SK-N-SH (cell line): ENCODE data around the gene SGPL1. TPM values are rescaled to one million over a fixed set of nuclear protein-coding genes. Genes with fewer than 3 reads are reported as not detected.

Experiments
- CTCF ChIA-PET: fragments of 300-600, 350-600 bp; formaldehyde crosslinking; extraction: SDS; loops from one replicate; lab custom pipeline; 2021; lab: Yijun Ruan, JAX
- POLR2A ChIA-PET: fragments of 350-600 bp; sonication (Branson Sonifier 250); formaldehyde crosslinking; extraction: SDS; loops from one replicate; lab custom pipeline; 2020; ENCODE audit warnings: antibody characterized with exemption, inconsistent platforms; lab: Yijun Ruan, JAX
- DNase-seq: peaks from one replicate; pipeline ENCODE4 v3.0.0; 2012
- H2AFZ ChIP-seq: fragments of 200-600 bp; sonication (generic); 2 replicates; pipeline ENCODE4 v1.8.1; 2016; ENCODE audit warnings: antibody characterized with exemption, mild to moderate bottlenecking, low read depth
- H3F3A ChIP-seq: fragments of 200-600 bp; sonication (generic); replicated peaks from 2 replicates; pipeline ENCODE3; 2016; ENCODE audit warnings: antibody characterized with exemption, mild to moderate bottlenecking; ENCODE audit not compliant: insufficient read depth
- H3K27ac ChIP-seq, 2 experiments: fragments of 200-500 bp in 1 of 2; fragments of 200-600 bp in 1 of 2; sonication (Bioruptor generic) in 1 of 2; sonication (generic), shearing (Covaris generic) in 1 of 2; 2 replicates each; pipeline versions ENCODE4 v1.5.1 to v1.6.1; 2014 to 2016; ENCODE audit warnings: low read depth in 2 of 2, inconsistent platforms in 1 of 2, low read length in 1 of 2, mild to moderate bottlenecking in 1 of 2, mixed read lengths in 1 of 2
- H3K27me3 ChIP-seq: fragments of 200-600 bp; sonication (generic), shearing (Covaris generic); 2 replicates; pipeline ENCODE4 v1.6.1; 2016; ENCODE audit warnings: mixed run types; ENCODE audit not compliant: insufficient read depth
- H3K36me3 ChIP-seq, 2 experiments: fragments of 200-500 bp in 1 of 2; fragments of 200-600 bp in 1 of 2; sonication (Bioruptor generic) in 1 of 2; sonication (generic) in 1 of 2; replicated peaks in 1 of 2; 2 replicates each; pipeline versions ENCODE3 to v1.5.1; 2014 to 2016; ENCODE audit warnings: low read length in 1 of 2, mild to moderate bottlenecking in 1 of 2; ENCODE audit not compliant: insufficient read depth in 2 of 2, control insufficient read depth in 1 of 2
- H3K4me1 ChIP-seq, 2 experiments: fragments of 200-500 bp in 1 of 2; fragments of 200-600 bp in 1 of 2; sonication (Bioruptor generic) in 1 of 2; sonication (generic), shearing (Covaris generic) in 1 of 2; 2 replicates each; pipeline versions ENCODE4 v1.5.1 to v1.6.1; 2014 to 2016; ENCODE audit warnings: low read depth in 1 of 2, low read length in 1 of 2, mixed run types in 1 of 2; ENCODE audit not compliant: insufficient read depth in 2 of 2, control insufficient read depth in 1 of 2
- H3K4me2 ChIP-seq: fragments of 200-600 bp; sonication (generic), shearing (Covaris generic); 2 replicates; pipeline ENCODE4 v1.6.1; 2017; ENCODE audit warnings: mixed run types
- H3K4me3 ChIP-seq, 2 experiments: fragments of 200-500 bp in 1 of 2; fragments of 200-600 bp in 1 of 2; sonication (Bioruptor generic) in 1 of 2; sonication (generic), shearing (Covaris generic) in 1 of 2; 2 replicates each; pipeline versions ENCODE4 v1.5.1 to v1.8.1; 2014 to 2016; ENCODE audit warnings: low read depth in 2 of 2, inconsistent platforms in 1 of 2, low read length in 1 of 2, mild to moderate bottlenecking in 1 of 2, mixed read lengths in 1 of 2, moderate library complexity in 1 of 2
- H3K79me2 ChIP-seq: fragments of 200-600 bp; sonication (generic); 2 replicates; pipeline ENCODE4 v1.8.1; 2017; ENCODE audit warnings: mild to moderate bottlenecking; ENCODE audit not compliant: insufficient read depth
- H3K9ac ChIP-seq: fragments of 200-600 bp; sonication (generic); 2 replicates; pipeline ENCODE4 v1.6.1; 2017; ENCODE audit warnings: mixed run types
- H3K9me2 ChIP-seq: fragments of 200-600 bp; sonication (generic); 2 replicates; pipeline ENCODE4 v1.6.1; 2017; ENCODE audit warnings: mixed run types
- H3K9me3 ChIP-seq: fragments of 200-600 bp; sonication (generic); 2 replicates; pipeline ENCODE4 v1.6.1; 2017; ENCODE audit warnings: mixed run types, mild to moderate bottlenecking, moderate library complexity
- H4K20me1 ChIP-seq: fragments of 200-600 bp; sonication (generic); 2 replicates; pipeline ENCODE4 v1.6.1; 2017; ENCODE audit warnings: mild to moderate bottlenecking, mixed run types; ENCODE audit not compliant: insufficient read depth
- CHD2 ChIP-seq: fragments of 150-350 bp; IDR thresholded peaks from 2 replicates; pipeline ENCODE4 v1.6.1; 2018; ENCODE audit warnings: low read length; ENCODE audit not compliant: partially characterized antibody
- EP300 ChIP-seq, 2 experiments: IDR thresholded peaks; 2 replicates each; pipeline versions ENCODE4 v1.4.0 to v1.6.1; 2012; ENCODE audit warnings: borderline replicate concordance in 1 of 2, low read depth in 1 of 2, low read length in 1 of 2
- EZH2phosphoT487 ChIP-seq: fragments of 200-600 bp; sonication (generic); IDR thresholded peaks from 2 replicates; pipeline ENCODE4 v1.6.1; 2017; ENCODE audit warnings: low read depth, mixed run types, mild to moderate bottlenecking, antibody characterized with exemption, moderate library complexity, borderline replicate concordance
- FOSL2 ChIP-seq: IDR thresholded peaks from 2 replicates; pipeline ENCODE4 v1.4.0; 2012; ENCODE audit warnings: low read depth, mild to moderate bottlenecking, moderate library complexity, borderline replicate concordance
- FOXJ3 ChIP-seq: sonication (generic); formaldehyde crosslinking; IDR thresholded peaks from 2 replicates; pipeline ENCODE4 v1.5.1; 2020; ENCODE audit warnings: mild to moderate bottlenecking, missing genetic modification reagents
- GABPA ChIP-seq: IDR thresholded peaks from 2 replicates; pipeline ENCODE4 v1.4.0; 2012; ENCODE audit warnings: low read depth, mild to moderate bottlenecking
- IRF3 ChIP-seq: fragments of 150-350 bp; IDR thresholded peaks from 2 replicates; pipeline ENCODE4 v1.6.1; 2016; ENCODE audit warnings: mild to moderate bottlenecking, low read depth, low read length
- MAX ChIP-seq: IDR thresholded peaks from 2 replicates; pipeline ENCODE4 v1.4.0; 2012; ENCODE audit warnings: low read depth
- MEF2A ChIP-seq: IDR thresholded peaks from 2 replicates; pipeline ENCODE4 v1.4.0; 2012; ENCODE audit warnings: low read depth, borderline replicate concordance
- MXI1 ChIP-seq: IDR thresholded peaks from 2 replicates; pipeline ENCODE4 v1.6.1; 2012; ENCODE audit warnings: mild to moderate bottlenecking, low read depth, low read length, improper control_type of control experiment
- NFIC ChIP-seq: IDR thresholded peaks from 2 replicates; pipeline ENCODE4 v1.4.0; 2012; ENCODE audit warnings: borderline replicate concordance
- PBX3 ChIP-seq: IDR thresholded peaks from 2 replicates; pipeline ENCODE4; 2012
- RAD21 ChIP-seq: IDR thresholded peaks from 2 replicates; pipeline ENCODE4 v1.6.1; 2012; ENCODE audit warnings: mild to moderate bottlenecking, low read length
- RCOR1 ChIP-seq: fragments of 150-350 bp; IDR thresholded peaks from 2 replicates; pipeline ENCODE4 v1.6.1; 2017; ENCODE audit warnings: antibody characterized with exemption, low read length
- REST ChIP-seq: IDR thresholded peaks from 2 replicates; pipeline ENCODE4 v1.6.1; 2012; ENCODE audit warnings: mild to moderate bottlenecking, low read depth, low read length, moderate library complexity
- RFX5 ChIP-seq: IDR thresholded peaks from 2 replicates; pipeline ENCODE4 v1.6.1; 2012; ENCODE audit warnings: mild to moderate bottlenecking, improper control_type of control experiment, low read length
- SIN3A ChIP-seq: IDR thresholded peaks from 2 replicates; pipeline ENCODE4 v1.6.1; 2012; ENCODE audit warnings: low read depth, mild to moderate bottlenecking, low read length, moderate library complexity, borderline replicate concordance
- TAF1 ChIP-seq: IDR thresholded peaks from 2 replicates; pipeline ENCODE4 v1.6.1; 2012; ENCODE audit warnings: low read depth, mild to moderate bottlenecking, low read length, moderate library complexity, borderline replicate concordance
- TCF12 ChIP-seq: IDR thresholded peaks from 2 replicates; pipeline ENCODE4 v1.4.0; 2012
- TEAD4 ChIP-seq: IDR thresholded peaks from 2 replicates; pipeline ENCODE4 v1.4.0; 2012; ENCODE audit warnings: mild to moderate bottlenecking, borderline replicate concordance; ENCODE audit not compliant: insufficient read depth
- USF1 ChIP-seq: IDR thresholded peaks from 2 replicates; pipeline ENCODE4 v1.4.0; 2012; ENCODE audit warnings: low read depth, borderline replicate concordance
- USF2 ChIP-seq: fragments of 150-350 bp; IDR thresholded peaks from 2 replicates; pipeline ENCODE4 v1.6.1; 2017; ENCODE audit warnings: antibody characterized with exemption, low read length, low read depth, borderline replicate concordance
- WGBS: methylation state at CpG from one replicate; pipeline ENCODE4 v1.1.6; 2017; ENCODE audit warnings: low lambda C conversion rate; 5-methylcytosine and 5-hydroxymethylcytosine counted together
- polyA plus RNA-seq, 3 experiments: library from polyadenylated mRNA; depleted of rRNA; stranded (reverse); fragments of >200 nt; gene quantifications; 2 replicates each; pipeline ENCODE4 v1.2.3, GENCODE V29; 2012

SGPL1 gene
- polyA plus RNA-seq, 1 of the 3 experiments (the other 2 are of a cell fraction): 11.8 TPM

GRCh38 chr10:70816220-70816894 lies 609 bp downstream of the SGPL1 start:
- peaks cover 5 to 9% of the 10 kb centered on the region in 2 experiments; a peak in 3 of 4 replicates for H3K4me1 ChIP-seq
- H4K20me1 ChIP-seq: peaks cover 4% of the 10 kb centered on the region; the same call in 1 of the 2 replicates
- peak overlapping the region; percentile 92 to 96 for H3K27ac ChIP-seq
- no peaks in the 10 kb centered on the region for H3K9me2 ChIP-seq
- WGBS: 0% methylated on average over 21 of the region's 43 CpGs
- peaks cover 20 to 21% of the 10 kb centered on the region in 2 experiments for H3K36me3 ChIP-seq
- peak overlapping the region; percentile 79; the same call in 1 of the 2 replicates for H2AFZ ChIP-seq
- H3K27me3 ChIP-seq: no peaks in the 10 kb centered on the region
- H3K9me3 ChIP-seq: no peaks in the 10 kb centered on the region
- H3K4me3 ChIP-seq: peak overlapping the region; percentile 66 to 89
- DNase-seq: peak; percentile 89
- peak overlapping the region; percentile 84 for H3K9ac ChIP-seq
- peaks cover 10% of the 10 kb centered on the region for H3F3A ChIP-seq
- peaks cover 46% of the 10 kb centered on the region for H3K79me2 ChIP-seq
- POLR2A ChIA-PET: interaction anchor here (0.8 to 2.1 kb wide), 5 partner anchors 42 to 75 kb away, joined by 3 to 12 read pairs (median 6); partner anchors contain the start of gene PCBD1
- CTCF ChIA-PET: interaction anchor here (0.6 to 5.7 kb wide), 19 partner anchors 9 to 355 kb away, joined by 3 to 84 read pairs (median 4); partner anchors contain the start of gene PCBD1
- H3K4me2 ChIP-seq: peak overlapping the region; percentile 82
- TF ChIP-seq TEAD4: no peak
- no peak for TF ChIP-seq NFIC
- no peak for TF ChIP-seq FOXJ3
- peak; percentile 49; the same call in 1 of the 2 replicates for TF ChIP-seq MAX
- TF ChIP-seq EZH2phosphoT487: no peak
- no peak for TF ChIP-seq IRF3
- TF ChIP-seq RAD21: no peak
- no peak for TF ChIP-seq USF1
- 0 out of 2 replicates have a peak, but pooled peaks have one; percentile 22 for TF ChIP-seq RFX5
- no peak for TF ChIP-seq USF2
- peak; percentile 12; the same call in 1 of the 2 replicates for TF ChIP-seq PBX3
- peak; percentile 87 for TF ChIP-seq MXI1
- TF ChIP-seq EP300 (IDR thresholded peaks at IDR 0.05; ENCODE audit: borderline replicate concordance in 1 of 2, low read depth in 1 of 2, low read length in 1 of 2): peak in 1 of 2 experiments; percentile 23; a peak in 1 of 4 replicates
- no peak for TF ChIP-seq TCF12
- TF ChIP-seq CHD2: peak; percentile 13
- TF ChIP-seq MEF2A: no peak
- TF ChIP-seq SIN3A: peak; percentile 85
- TF ChIP-seq FOSL2: no peak
- TF ChIP-seq TAF1: peak; percentile 57; the same call in 1 of the 2 replicates
- no peak for TF ChIP-seq REST
- no peak for TF ChIP-seq GABPA
- no peak for TF ChIP-seq RCOR1
